GM12801 (cell line): ENCODE data around the gene APBB2.

ENCODE experiments used
- TF ChIP-seq, protein P1 (sequence below): IDR thresholded peaks from one replicate; pipeline ENCODE4 v1.5.1; 2011; ENCODE audit warnings: control low read depth; ENCODE audit not compliant: insufficient read length; ENCODE audit errors: extremely low read depth

The APBB2 gene

DNA sequence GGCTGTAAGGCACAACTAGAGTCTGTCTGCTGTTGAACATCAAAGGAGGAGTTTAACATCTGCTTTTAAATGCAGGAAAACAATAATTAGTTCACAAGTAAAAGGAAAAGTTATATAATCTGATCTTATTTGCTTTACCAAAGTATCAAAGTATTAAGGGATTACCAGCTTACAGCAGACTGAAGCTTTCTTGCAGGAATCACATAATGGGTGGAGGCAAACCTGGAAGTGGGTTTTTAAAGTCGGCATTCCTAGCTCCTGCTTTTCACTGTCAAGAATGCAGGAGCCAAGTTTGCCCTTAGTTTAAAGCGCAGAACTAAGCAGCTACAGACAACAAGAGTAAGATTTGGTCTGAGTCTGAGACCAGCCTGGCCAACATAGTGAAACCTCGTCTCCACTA is 122.2 kb downstream of the APBB2 start:
- TF ChIP-seq, protein P1, sequence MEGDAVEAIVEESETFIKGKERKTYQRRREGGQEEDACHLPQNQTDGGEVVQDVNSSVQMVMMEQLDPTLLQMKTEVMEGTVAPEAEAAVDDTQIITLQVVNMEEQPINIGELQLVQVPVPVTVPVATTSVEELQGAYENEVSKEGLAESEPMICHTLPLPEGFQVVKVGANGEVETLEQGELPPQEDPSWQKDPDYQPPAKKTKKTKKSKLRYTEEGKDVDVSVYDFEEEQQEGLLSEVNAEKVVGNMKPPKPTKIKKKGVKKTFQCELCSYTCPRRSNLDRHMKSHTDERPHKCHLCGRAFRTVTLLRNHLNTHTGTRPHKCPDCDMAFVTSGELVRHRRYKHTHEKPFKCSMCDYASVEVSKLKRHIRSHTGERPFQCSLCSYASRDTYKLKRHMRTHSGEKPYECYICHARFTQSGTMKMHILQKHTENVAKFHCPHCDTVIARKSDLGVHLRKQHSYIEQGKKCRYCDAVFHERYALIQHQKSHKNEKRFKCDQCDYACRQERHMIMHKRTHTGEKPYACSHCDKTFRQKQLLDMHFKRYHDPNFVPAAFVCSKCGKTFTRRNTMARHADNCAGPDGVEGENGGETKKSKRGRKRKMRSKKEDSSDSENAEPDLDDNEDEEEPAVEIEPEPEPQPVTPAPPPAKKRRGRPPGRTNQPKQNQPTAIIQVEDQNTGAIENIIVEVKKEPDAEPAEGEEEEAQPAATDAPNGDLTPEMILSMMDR = no peak

DNA sequence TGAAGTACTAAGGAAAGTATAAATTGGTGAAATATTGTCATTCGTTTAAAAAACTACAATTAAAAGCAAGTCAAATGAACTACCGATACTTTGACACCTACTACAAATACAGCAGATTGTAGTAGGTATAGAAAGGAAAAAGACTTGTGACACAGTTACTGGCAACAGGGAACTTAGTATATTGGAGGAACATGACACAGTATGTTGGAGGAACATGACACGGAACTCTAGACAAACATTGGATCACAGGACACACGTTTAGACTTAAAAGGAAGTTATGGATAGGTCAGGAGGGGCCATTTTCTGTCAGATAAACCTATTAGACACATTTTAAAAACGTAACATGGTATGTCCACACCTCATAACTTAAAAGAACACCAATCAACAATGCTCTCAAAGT is 132.5 kb downstream of the APBB2 start:
- TF ChIP-seq, protein P1 = no peak

DNA sequence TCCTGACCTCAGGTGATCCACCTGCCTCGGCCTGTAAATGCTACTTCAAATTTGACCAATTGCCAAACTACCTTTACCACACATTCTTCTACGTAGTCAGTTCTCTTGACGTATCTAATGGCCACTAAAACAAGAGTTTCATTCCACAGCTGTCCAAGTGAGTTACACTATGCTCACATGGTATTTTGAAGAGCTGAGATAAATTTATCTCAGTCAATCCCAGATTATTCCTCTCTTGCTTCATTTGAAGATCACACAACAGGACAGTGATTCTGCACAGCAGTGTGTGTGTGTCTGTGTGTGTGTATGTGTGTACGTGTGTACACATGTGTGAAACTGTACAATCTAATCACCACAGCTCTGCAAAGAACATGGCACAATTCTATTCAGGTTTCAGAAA is 133.4 kb downstream of the APBB2 start:
- TF ChIP-seq, protein P1 = no peak

DNA sequence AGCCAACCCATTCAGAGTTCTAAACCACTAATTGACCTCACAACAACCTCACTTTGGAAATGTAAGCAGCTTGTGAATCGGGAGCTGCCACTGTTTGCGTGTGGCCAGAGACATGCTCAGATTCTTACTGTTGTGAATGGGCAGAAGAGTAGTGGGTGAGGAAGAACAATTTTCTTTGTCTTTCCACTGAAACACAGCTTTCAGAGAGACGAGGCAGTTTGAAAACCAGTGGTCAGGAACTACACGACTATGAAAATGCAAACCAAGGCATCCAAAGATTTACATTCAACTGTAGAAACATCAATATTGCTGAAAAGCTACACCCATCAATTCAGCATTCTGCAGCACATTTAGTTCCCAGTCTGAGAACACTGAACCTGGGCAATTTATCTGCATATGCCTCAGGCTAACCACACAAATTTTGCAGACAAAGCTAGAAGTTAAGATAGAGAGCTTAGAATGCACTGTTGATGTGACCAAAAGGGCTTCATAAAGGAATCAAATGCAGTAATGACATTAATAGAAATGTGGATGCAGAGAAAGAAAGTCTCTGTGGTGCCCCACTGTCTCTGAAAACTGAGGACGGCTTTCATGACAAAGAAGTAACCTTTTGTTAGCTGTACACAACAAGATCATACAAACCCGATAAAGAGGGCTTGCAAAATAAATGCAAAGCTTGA is 134.3 kb downstream of the APBB2 start:
- TF ChIP-seq, protein P1 = no peak

DNA sequence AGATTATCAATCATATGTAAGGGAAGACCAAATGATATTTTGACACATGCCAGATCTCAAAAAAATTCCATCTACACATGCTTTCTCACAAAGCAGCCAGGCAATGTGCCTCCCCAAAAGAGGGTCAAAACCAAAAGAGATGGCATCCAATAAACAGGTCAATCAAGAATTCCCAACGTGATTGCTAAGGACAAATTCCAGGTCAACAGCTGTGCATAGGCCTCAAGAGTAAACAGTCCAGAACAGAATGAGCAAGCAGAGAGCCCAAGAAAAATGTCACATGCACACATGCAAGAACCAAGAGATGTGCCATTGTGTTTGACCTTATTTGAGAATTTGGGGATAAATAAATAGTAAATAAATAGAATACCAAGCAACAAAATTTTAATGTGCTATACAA is 136.7 kb downstream of the APBB2 start:
- TF ChIP-seq, protein P1 = no peak

DNA sequence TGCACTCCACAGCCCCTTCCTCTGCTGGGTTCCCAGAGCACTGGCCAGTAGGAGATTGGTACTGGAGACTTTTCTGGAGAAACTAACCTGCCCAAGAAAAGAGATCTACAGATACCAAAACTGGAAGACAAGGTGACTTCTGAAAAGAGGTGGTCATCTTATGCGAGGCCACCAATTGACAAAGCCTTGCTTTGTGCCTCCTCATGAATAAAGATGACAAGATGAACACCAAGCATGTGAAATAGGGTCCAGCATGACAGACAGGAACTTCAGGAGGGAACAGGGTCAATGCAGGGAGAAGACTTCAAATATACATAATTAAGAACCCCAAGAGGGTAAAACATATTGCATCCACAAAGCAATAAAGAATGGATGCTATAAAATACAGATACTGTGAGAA is 137.9 kb downstream of the APBB2 start:
- TF ChIP-seq, protein P1 = no peak

DNA sequence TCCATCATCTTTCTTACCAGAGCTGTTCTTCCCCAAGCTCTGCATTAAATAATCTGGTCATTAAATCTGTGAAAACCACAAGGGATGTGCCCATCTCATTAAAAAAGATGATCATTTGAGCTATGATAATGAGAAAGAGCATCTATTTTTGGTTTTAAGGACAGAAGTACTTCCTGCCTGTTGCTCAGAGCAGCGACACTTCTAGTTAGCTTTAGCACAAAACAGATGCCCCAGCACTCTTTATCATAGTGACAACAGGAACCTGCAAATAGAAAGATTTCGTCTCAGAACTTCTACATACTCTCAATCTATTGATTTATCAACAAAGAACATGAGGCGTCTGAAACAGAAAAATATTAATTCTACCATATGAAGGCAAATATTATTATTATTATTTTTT is 140.1 kb downstream of the APBB2 start:
- TF ChIP-seq, protein P1 = no peak
